CD14-positive monocyte (primary cell): ENCODE results near the gene MAFG. TPM values are rescaled to one million over a fixed set of nuclear protein-coding genes. Genes with fewer than 3 reads are reported as not detected.

Source experiments
- DNase-seq, 3 donors: peaks; one replicate each; pipeline ENCODE4 v3.0.0-alpha.2; 2011 to 2022
- H2AFZ ChIP-seq: 2 replicates; pipeline ENCODE4 v1.6.0; 2012; ENCODE audit warnings: mild to moderate bottlenecking, low read depth, low read length, inconsistent platforms; ENCODE audit not compliant: insufficient read depth, poor library complexity, severe bottlenecking
- H3K27ac ChIP-seq, 2 donors: 1 replicate in 1 of 2; 2 replicates in 1 of 2; pipeline ENCODE4 v1.5.1; 2012 to 2013; ENCODE audit warnings: low read length in 2 of 2, control low read depth in 1 of 2, inconsistent platforms in 1 of 2, low read depth in 1 of 2, mild to moderate bottlenecking in 1 of 2
- H3K27me3 ChIP-seq, 2 donors: one replicate each; pipeline versions ENCODE4 v1.6.0 to v1.6.1; 2011 to 2013; ENCODE audit warnings: low read length in 2 of 2; ENCODE audit not compliant: control insufficient read depth in 2 of 2, insufficient read depth in 2 of 2
- H3K36me3 ChIP-seq, 2 donors: replicated peaks in 1 of 2; 1 replicate in 1 of 2; 2 replicates in 1 of 2; pipeline versions ENCODE4 v1.5.1 to v1.6.1; 2012 to 2013; ENCODE audit warnings: low read length in 2 of 2, control low read depth in 1 of 2, inconsistent platforms in 1 of 2, mild to moderate bottlenecking in 1 of 2; ENCODE audit not compliant: insufficient read depth in 2 of 2, control insufficient read depth in 1 of 2
- H3K4me1 ChIP-seq, 2 donors: 1 replicate in 1 of 2; 2 replicates in 1 of 2; pipeline versions ENCODE4 v1.5.1 to v1.6.1; 2012 to 2013; ENCODE audit warnings: low read length in 2 of 2, control low read depth in 1 of 2, inconsistent platforms in 1 of 2, mild to moderate bottlenecking in 1 of 2, moderate library complexity in 1 of 2; ENCODE audit not compliant: insufficient read depth in 2 of 2, control insufficient read depth in 1 of 2
- H3K4me2 ChIP-seq: replicated peaks from 2 replicates; pipeline ENCODE3; 2012; ENCODE audit warnings: low read length, moderate library complexity, mild to moderate bottlenecking; ENCODE audit not compliant: poor library complexity, severe bottlenecking; ENCODE audit errors: extremely low read depth
- H3K4me3 ChIP-seq, 3 experiments: fragments of 200-600 bp in 1 of 3; sonication (generic) in 1 of 3; replicated peaks in 1 of 3; 1 replicate in 2 of 3; 2 replicates in 1 of 3; pipeline ENCODE4 v1.5.1; 2011 to 2013; ENCODE audit warnings: low read length in 3 of 3, mild to moderate bottlenecking in 3 of 3, control low read depth in 2 of 3, low read depth in 2 of 3, inconsistent platforms in 1 of 3, moderate library complexity in 1 of 3
- H3K79me2 ChIP-seq: 2 replicates; pipeline ENCODE4 v1.6.0; 2012; ENCODE audit warnings: mild to moderate bottlenecking, control low read depth, inconsistent platforms, low read length, moderate library complexity; ENCODE audit not compliant: insufficient read depth
- H3K9ac ChIP-seq: 2 replicates; pipeline ENCODE4 v1.6.0; 2017; ENCODE audit warnings: low read length, mild to moderate bottlenecking; ENCODE audit not compliant: insufficient read depth, poor library complexity, severe bottlenecking
- H3K9me3 ChIP-seq, 2 donors: replicated peaks in 1 of 2; 1 replicate in 1 of 2; 2 replicates in 1 of 2; pipeline versions ENCODE4 v1.5.1 to v1.6.1; 2012 to 2013; ENCODE audit warnings: low read length in 2 of 2, control low read depth in 1 of 2; ENCODE audit not compliant: control insufficient read depth in 1 of 2, insufficient read depth in 1 of 2
- H4K20me1 ChIP-seq: 2 replicates; pipeline ENCODE4 v1.6.0; 2012; ENCODE audit warnings: mild to moderate bottlenecking, low read length, control low read depth, moderate library complexity; ENCODE audit not compliant: insufficient read depth
- H3K27ac Mint-ChIP-seq, 7 donors: one replicate each; pipeline ENCODE4 v1.8.0; 2020; ENCODE audit warnings: mild to moderate bottlenecking in 7 of 7, mixed read lengths in 7 of 7, moderate library complexity in 6 of 7, inconsistent platforms in 2 of 7
- H3K27me3 Mint-ChIP-seq, 3 donors: one replicate each; pipeline ENCODE4 v1.8.0; 2021 to 2022; ENCODE audit warnings: low read depth in 3 of 3, mild to moderate bottlenecking in 3 of 3, mixed read lengths in 3 of 3, moderate library complexity in 3 of 3, inconsistent platforms in 1 of 3
- H3K36me3 Mint-ChIP-seq, 2 donors: one replicate each; pipeline ENCODE4 v1.8.0; 2020; ENCODE audit warnings: mixed read lengths in 2 of 2, inconsistent platforms in 1 of 2, mild to moderate bottlenecking in 1 of 2
- H3K4me1 Mint-ChIP-seq: one replicate; pipeline ENCODE4 v1.8.0; 2020; ENCODE audit warnings: mild to moderate bottlenecking, mixed read lengths
- H3K4me3 Mint-ChIP-seq, 2 donors: one replicate each; pipeline ENCODE4 v1.8.0; 2020; ENCODE audit warnings: mild to moderate bottlenecking in 2 of 2, mixed read lengths in 2 of 2, moderate library complexity in 1 of 2
- H3K9me3 Mint-ChIP-seq, 7 donors: one replicate each; pipeline ENCODE4 v1.8.0; 2020 to 2022; ENCODE audit warnings: mixed read lengths in 7 of 7, mild to moderate bottlenecking in 6 of 7, moderate library complexity in 6 of 7, inconsistent platforms in 2 of 7
- WGBS: methylation state at CpG from one replicate; pipeline ENCODE4 v1.1.5; 2013; ENCODE audit warnings: missing lambda C conversion rate; ENCODE audit not compliant: insufficient coverage; 5-methylcytosine and 5-hydroxymethylcytosine counted together
- intact Hi-C, 2 donors: fragments of 100-400 bp; cut with micrococcal nuclease; formaldehyde crosslinking; loops; one replicate each; pipeline versions ENCODE4 v1.15.0 to v1.15.1; 2023
- polyA plus RNA-seq, 3 donors: library from polyadenylated mRNA; depleted of rRNA in 1 of 3; unstranded in 2 of 3; stranded (reverse) in 1 of 3; fragments of 300-500 nt in 2 of 3; fragments of >200 nt in 1 of 3; fragmentation: Illumina TruSeq in 2 of 3; gene quantifications; 1 replicate in 2 of 3; 2 replicates in 1 of 3; pipeline ENCODE4 v1.2.3, GENCODE V29; 2012 to 2021
- TF ChIP-seq, protein P1 (sequence below): fragments of 200-600 bp; IDR thresholded peaks from one replicate; pipeline ENCODE4 v1.8.0; 2022; ENCODE audit warnings: antibody characterized with exemption, mild to moderate bottlenecking

MAFG gene
- polyA plus RNA-seq, 3 donors = 7.4 to 66.0 (median 7.6) TPM

DNA sequence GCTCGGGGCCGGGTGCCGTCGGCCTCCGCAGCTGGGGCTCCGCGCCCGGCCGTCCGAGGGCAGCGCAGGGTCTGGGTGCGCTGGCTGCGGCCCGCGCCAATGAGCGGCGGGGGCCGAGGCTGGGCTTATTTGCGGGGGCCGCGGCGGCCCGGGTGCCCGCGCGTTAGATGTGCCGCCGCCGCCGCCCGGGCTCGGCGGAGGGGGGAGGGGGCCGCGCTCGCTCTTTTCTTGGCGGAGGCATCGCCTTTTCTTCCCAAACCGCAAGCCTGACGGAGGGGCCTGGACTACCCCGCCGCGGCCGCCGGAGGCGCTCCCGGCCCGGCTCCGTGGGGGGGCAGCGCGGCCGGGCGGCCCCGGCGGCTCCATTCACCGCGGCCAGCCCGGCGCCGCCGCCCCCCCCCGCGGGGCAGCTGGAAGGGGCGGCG lies 33.6 kb upstream of the MAFG start, which contains the start of gene NOTUM:
Gene NOTUM (minus strand): TSS at position 101 of the 425 bp plus-strand sequence. CDS start 278 bp downstream, outside the sequence.
- Mint-ChIP-seq H3K27me3 (peaks cover 46 to 75% (median 51%) of the 10 kb centered on the region in 3 donors), H3K27ac (no peak within 1 kb of the TSS), H3K4me1 (peaks cover 15% of the 10 kb centered on the region), H3K36me3 (peaks cover 0 to 6% of the 10 kb centered on the region in 2 donors), H3K9me3 (peaks cover 0 to 12% (median 4%) of the 10 kb centered on the region in 7 donors), H3K4me3 (peak within 1 kb of the TSS in 1 of 2 donors; percentile 83)
- H4K20me1 ChIP-seq = no peaks in the 10 kb centered on the region
- TF ChIP-seq, protein P1, sequence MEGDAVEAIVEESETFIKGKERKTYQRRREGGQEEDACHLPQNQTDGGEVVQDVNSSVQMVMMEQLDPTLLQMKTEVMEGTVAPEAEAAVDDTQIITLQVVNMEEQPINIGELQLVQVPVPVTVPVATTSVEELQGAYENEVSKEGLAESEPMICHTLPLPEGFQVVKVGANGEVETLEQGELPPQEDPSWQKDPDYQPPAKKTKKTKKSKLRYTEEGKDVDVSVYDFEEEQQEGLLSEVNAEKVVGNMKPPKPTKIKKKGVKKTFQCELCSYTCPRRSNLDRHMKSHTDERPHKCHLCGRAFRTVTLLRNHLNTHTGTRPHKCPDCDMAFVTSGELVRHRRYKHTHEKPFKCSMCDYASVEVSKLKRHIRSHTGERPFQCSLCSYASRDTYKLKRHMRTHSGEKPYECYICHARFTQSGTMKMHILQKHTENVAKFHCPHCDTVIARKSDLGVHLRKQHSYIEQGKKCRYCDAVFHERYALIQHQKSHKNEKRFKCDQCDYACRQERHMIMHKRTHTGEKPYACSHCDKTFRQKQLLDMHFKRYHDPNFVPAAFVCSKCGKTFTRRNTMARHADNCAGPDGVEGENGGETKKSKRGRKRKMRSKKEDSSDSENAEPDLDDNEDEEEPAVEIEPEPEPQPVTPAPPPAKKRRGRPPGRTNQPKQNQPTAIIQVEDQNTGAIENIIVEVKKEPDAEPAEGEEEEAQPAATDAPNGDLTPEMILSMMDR = no peak
- H3K4me2 ChIP-seq = peak within 1 kb of the TSS; percentile 79
- H3K4me3 ChIP-seq = peak within 1 kb of the TSS in 2 of 3 experiments; percentile 4 to 70
- no peak within 1 kb of the TSS for H3K27ac ChIP-seq
- peak within 1 kb of the TSS; percentile 40 for H3K9ac ChIP-seq
- peak within 1 kb of the TSS; percentile 85 for H2AFZ ChIP-seq
- H3K36me3 ChIP-seq = no peaks in the 10 kb centered on the region
- H3K4me1 ChIP-seq = peaks cover 20 to 29% of the 10 kb centered on the region in 2 donors
- H3K27me3 ChIP-seq = peaks cover 22 to 54% of the 10 kb centered on the region in 2 donors
- peaks cover 0 to 6% of the 10 kb centered on the region in 2 donors for H3K9me3 ChIP-seq
- DNase-seq = peak in 1 of 3 donors; percentile 10
- WGBS = under 1% methylated on average over 58 of the region's 65 CpGs
- H3K79me2 ChIP-seq = no peaks in the 10 kb centered on the region
- intact Hi-C loops = loop anchor here in 1 of 2 donors (5.0 kb wide), 1 partner anchor 191 kb away; no protein-coding TSS in a partner anchor

- H3K4me1 Mint-ChIP-seq = peaks cover 12% of the 10 kb centered on the region
- Histone ChIP-seq H3K27me3 (peaks cover 22 to 54% of the 10 kb centered on the region in 2 donors), H3K79me2 (no peaks in the 10 kb centered on the region), H4K20me1 (no peaks in the 10 kb centered on the region), H2AFZ (peak overlapping the region; percentile 85), H3K4me1 (peaks cover 14 to 23% of the 10 kb centered on the region in 2 donors), H3K27ac (no peak overlapping the region), H3K36me3 (no peaks in the 10 kb centered on the region), H3K9ac (peak overlapping the region; percentile 40), H3K4me3 (peak overlapping the region in 2 of 3 experiments; percentile 4 to 70), H3K4me2 (peak overlapping the region; percentile 79), H3K9me3 (peaks cover 0 to 6% of the 10 kb centered on the region in 2 donors)
- DNase-seq = no peak
- no peak overlapping the region for H3K27ac Mint-ChIP-seq
- H3K9me3 Mint-ChIP-seq = peaks cover 0 to 12% (median 4%) of the 10 kb centered on the region in 7 donors
- peaks cover 44 to 75% (median 49%) of the 10 kb centered on the region in 3 donors for H3K27me3 Mint-ChIP-seq
- intact Hi-C loops = loop anchor here in 1 of 2 donors (5.0 kb wide), 1 partner anchor 192 kb away; no protein-coding TSS in a partner anchor
- TF ChIP-seq, protein P1 = no peak
- H3K36me3 Mint-ChIP-seq = peaks cover 0 to 6% of the 10 kb centered on the region in 2 donors
- WGBS = 4% methylated on average over 90 of the region's 98 CpGs
- H3K4me3 Mint-ChIP-seq = peak overlapping the region in 1 of 2 donors; percentile 73
Observed at GRCh38 chr17:81960130-81960958, 32.8 kb upstream of the MAFG start.
